Natural killer cell (primary cell): ENCODE data around the gene SNAP47. TPM values are rescaled to one million over a fixed set of nuclear protein-coding genes. Genes with fewer than 3 reads are reported as not detected.

Experiments used
- ATAC-seq, 3 donors: fragments of 150-1000 bp in 2 of 3; fragments of 200-7000 bp in 1 of 3; cut with Tn5 transposase; 1 replicate in 1 of 3; 2 replicates in 2 of 3; pipeline ENCODE4 v1.10.0; 2021; ENCODE audit warnings: mild to moderate bottlenecking in 2 of 3, moderate library complexity in 2 of 3
- DNase-seq, 2 donors: peaks; one replicate each; pipeline versions ENCODE4 v3.0.0 to v3.0.0-alpha.2; 2013 to 2021; ENCODE audit warnings: mixed read lengths in 1 of 2
- H3K27ac ChIP-seq: one replicate; pipeline ENCODE4 v1.5.1; 2013; ENCODE audit warnings: mild to moderate bottlenecking, low read length
- H3K27me3 ChIP-seq: one replicate; pipeline ENCODE4 v1.6.1; 2013; ENCODE audit warnings: low read length; ENCODE audit not compliant: control insufficient read depth, insufficient read depth
- H3K36me3 ChIP-seq: one replicate; pipeline ENCODE4 v1.6.1; 2013; ENCODE audit warnings: low read length; ENCODE audit not compliant: control insufficient read depth, insufficient read depth
- H3K4me1 ChIP-seq: one replicate; pipeline ENCODE4 v1.6.1; 2013; ENCODE audit warnings: low read length; ENCODE audit not compliant: control insufficient read depth, insufficient read depth
- H3K4me3 ChIP-seq: one replicate; pipeline ENCODE4 v1.5.1; 2013; ENCODE audit warnings: low read length
- H3K9me3 ChIP-seq: one replicate; pipeline ENCODE4 v1.6.1; 2013; ENCODE audit warnings: low read length; ENCODE audit not compliant: control insufficient read depth, insufficient read depth
- H3K27ac Mint-ChIP-seq, 2 donors: one replicate each; pipeline ENCODE4 v1.8.0; 2022; ENCODE audit warnings: mild to moderate bottlenecking in 2 of 2, mixed read lengths in 2 of 2, moderate library complexity in 1 of 2
- H3K27me3 Mint-ChIP-seq, 2 donors: one replicate each; pipeline ENCODE4 v1.8.0; 2022; ENCODE audit warnings: low read depth in 2 of 2, mixed read lengths in 2 of 2
- H3K36me3 Mint-ChIP-seq: one replicate; pipeline ENCODE4 v1.8.0; 2022; ENCODE audit warnings: mixed read lengths
- H3K4me1 Mint-ChIP-seq, 2 donors: one replicate each; pipeline ENCODE4 v1.8.0; 2022; ENCODE audit warnings: mixed read lengths in 2 of 2
- H3K4me3 Mint-ChIP-seq: one replicate; pipeline ENCODE4 v1.8.0; 2022; ENCODE audit warnings: mild to moderate bottlenecking, moderate library complexity, mixed read lengths
- H3K9me3 Mint-ChIP-seq, 2 donors: one replicate each; pipeline ENCODE4 v1.8.0; 2022; ENCODE audit warnings: mixed read lengths in 2 of 2
- WGBS: methylation state at CpG from one replicate; pipeline ENCODE4 v1.1.7; 2013; ENCODE audit warnings: missing lambda C conversion rate; ENCODE audit not compliant: insufficient coverage; 5-methylcytosine and 5-hydroxymethylcytosine counted together
- intact Hi-C: fragments of 100-400 bp; cut with micrococcal nuclease; formaldehyde crosslinking; loops from one replicate; pipeline ENCODE4 v1.14.2; 2022
- total RNA-seq, 4 donors: library from RNA; stranded (reverse); fragments of 120-200 nt in 1 of 4; gene quantifications; one replicate each; pipeline versions ENCODE4 v1.2.3 to v1.2.4, GENCODE V29; 2013 to 2022
- TF ChIP-seq, protein P1 (sequence below): fragments of 200-600 bp; IDR thresholded peaks from one replicate; pipeline ENCODE4 v1.8.0; 2022; ENCODE audit warnings: antibody characterized with exemption

The SNAP47 gene
- total RNA-seq, 3 donors from 2014 or later (not counting 1 experiment from before 2014, with no cell fraction given), result 19.0 to 24.2 (median 23.1) TPM

DNA sequence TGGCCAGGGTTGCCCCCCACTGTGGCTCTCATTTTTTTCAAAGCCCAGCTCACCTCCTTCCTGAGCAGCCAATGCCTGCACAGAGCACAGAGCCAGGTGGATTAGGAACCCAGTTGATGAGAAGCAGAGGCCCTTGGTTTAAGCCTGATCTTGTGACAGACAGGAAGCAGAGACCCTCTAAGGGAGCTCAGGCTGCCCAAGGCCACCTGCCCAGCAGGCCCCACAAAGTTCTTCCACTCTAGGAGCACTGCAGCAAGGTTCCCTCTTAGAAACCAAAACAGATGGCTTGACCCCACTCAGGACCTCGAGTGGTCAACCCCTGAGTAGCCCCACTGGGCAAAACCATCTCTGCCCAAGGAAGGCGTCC, 54.8 kb downstream of the SNAP47 start:
- H3K36me3 Mint-ChIP-seq, result no peaks in the 10 kb centered on the region
- peaks cover 22 to 38% of the 10 kb centered on the region in 2 donors for H3K27me3 Mint-ChIP-seq
- H3K9me3 Mint-ChIP-seq, result no peaks in the 10 kb centered on the region
- no peak overlapping the region for H3K27ac Mint-ChIP-seq
- no peak for ATAC-seq
- Histone ChIP-seq H3K4me1 (peaks cover 31% of the 10 kb centered on the region), H3K27ac (no peak overlapping the region), H3K4me3 (no peak overlapping the region), H3K36me3 (no peaks in the 10 kb centered on the region), H3K27me3 (peaks cover 32% of the 10 kb centered on the region), H3K9me3 (no peaks in the 10 kb centered on the region)
- 84% methylated on average over 2 of the region's 2 CpGs for WGBS
- DNase-seq, result no peak
- TF ChIP-seq, protein P1, sequence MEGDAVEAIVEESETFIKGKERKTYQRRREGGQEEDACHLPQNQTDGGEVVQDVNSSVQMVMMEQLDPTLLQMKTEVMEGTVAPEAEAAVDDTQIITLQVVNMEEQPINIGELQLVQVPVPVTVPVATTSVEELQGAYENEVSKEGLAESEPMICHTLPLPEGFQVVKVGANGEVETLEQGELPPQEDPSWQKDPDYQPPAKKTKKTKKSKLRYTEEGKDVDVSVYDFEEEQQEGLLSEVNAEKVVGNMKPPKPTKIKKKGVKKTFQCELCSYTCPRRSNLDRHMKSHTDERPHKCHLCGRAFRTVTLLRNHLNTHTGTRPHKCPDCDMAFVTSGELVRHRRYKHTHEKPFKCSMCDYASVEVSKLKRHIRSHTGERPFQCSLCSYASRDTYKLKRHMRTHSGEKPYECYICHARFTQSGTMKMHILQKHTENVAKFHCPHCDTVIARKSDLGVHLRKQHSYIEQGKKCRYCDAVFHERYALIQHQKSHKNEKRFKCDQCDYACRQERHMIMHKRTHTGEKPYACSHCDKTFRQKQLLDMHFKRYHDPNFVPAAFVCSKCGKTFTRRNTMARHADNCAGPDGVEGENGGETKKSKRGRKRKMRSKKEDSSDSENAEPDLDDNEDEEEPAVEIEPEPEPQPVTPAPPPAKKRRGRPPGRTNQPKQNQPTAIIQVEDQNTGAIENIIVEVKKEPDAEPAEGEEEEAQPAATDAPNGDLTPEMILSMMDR, result no peak
- intact Hi-C loops, result no loop called here
- H3K4me3 Mint-ChIP-seq, result no peak overlapping the region
- peaks cover 8 to 27% of the 10 kb centered on the region in 2 donors for H3K4me1 Mint-ChIP-seq

- TF ChIP-seq, protein P1, result no peak
- peaks cover 14 to 33% of the 10 kb centered on the region in 2 donors for H3K27me3 Mint-ChIP-seq
- intact Hi-C loops, result no loop called here
- H3K4me3 ChIP-seq, result no peak overlapping the region
- H3K27ac ChIP-seq, result no peak overlapping the region
- peaks cover 32% of the 10 kb centered on the region for H3K27me3 ChIP-seq
- WGBS, result 92% methylated on average over 4 of the region's 4 CpGs
- DNase-seq, result no peak
- H3K4me1 ChIP-seq, result peaks cover 31% of the 10 kb centered on the region
- H3K27ac Mint-ChIP-seq, result no peak overlapping the region
- H3K36me3 Mint-ChIP-seq, result no peaks in the 10 kb centered on the region
- H3K4me3 Mint-ChIP-seq, result no peak overlapping the region
- H3K9me3 ChIP-seq, result no peaks in the 10 kb centered on the region
- peaks cover 8 to 27% of the 10 kb centered on the region in 2 donors for H3K4me1 Mint-ChIP-seq
- no peak for ATAC-seq
- no peaks in the 10 kb centered on the region for H3K9me3 Mint-ChIP-seq
- no peaks in the 10 kb centered on the region for H3K36me3 ChIP-seq
These were observed 55.6 kb downstream of the SNAP47 start for GRCh38 chr1:227790868-227791267.

DNA sequence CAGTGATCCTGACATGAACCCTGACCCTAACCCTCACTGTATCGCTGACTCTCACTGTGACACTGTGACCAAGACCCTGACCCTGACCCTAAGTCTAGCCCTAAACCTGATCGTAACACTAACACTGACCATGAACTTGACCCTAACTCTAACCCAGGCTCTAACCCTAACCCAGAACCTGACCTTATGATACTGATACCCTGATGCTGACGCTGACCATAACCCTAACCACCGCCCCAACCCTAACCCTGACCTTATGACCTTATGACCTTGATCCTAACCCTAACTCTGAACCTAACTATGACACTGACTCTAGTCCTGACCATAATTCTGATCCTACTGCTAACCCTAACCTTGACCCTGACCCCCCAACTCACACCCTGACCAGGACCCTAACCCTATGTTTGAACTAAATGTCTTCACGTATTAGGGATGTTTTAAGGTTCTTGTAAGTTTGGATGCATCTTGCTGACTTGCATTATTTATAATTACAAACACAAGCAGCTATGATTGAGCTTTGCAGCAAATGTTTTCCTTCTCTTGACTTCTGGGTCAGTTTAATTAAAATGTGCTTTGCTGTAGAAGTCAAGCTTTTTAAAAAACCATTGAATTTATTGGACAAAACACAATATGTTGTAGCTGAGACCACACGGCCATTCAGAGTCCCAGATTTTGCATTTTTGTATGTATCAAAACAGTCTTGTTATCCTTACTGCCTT, 56.3 kb downstream of the SNAP47 start:
- Mint-ChIP-seq H3K4me3 (no peak overlapping the region), H3K27ac (no peak overlapping the region), H3K27me3 (peaks cover 7 to 25% of the 10 kb centered on the region in 2 donors), H3K4me1 (peaks cover 8 to 27% of the 10 kb centered on the region in 2 donors), H3K9me3 (no peaks in the 10 kb centered on the region), H3K36me3 (no peaks in the 10 kb centered on the region)
- WGBS, result 96% methylated on average over 5 of the region's 6 CpGs
- DNase-seq (no peak), ATAC-seq (no peak)
- Histone ChIP-seq H3K27ac (no peak overlapping the region), H3K4me1 (peaks cover 24% of the 10 kb centered on the region), H3K4me3 (no peak overlapping the region), H3K27me3 (peaks cover 30% of the 10 kb centered on the region), H3K9me3 (no peaks in the 10 kb centered on the region), H3K36me3 (no peaks in the 10 kb centered on the region)
- intact Hi-C loops, result no loop called here
- TF ChIP-seq, protein P1, result no peak
